A549 (cell line): ENCODE data around the gene CDX1. TPM values are rescaled to one million over a fixed set of nuclear protein-coding genes. Genes with fewer than 3 reads are reported as not detected.

Experiments
- ATAC-seq, 2 experiments: fragments of 200-7000 bp in 1 of 2; fragments of >200 bp in 1 of 2; cut with Nextera tagmentation in 1 of 2; cut with Tn5 transposase in 1 of 2; 3 replicates each; pipeline versions ENCODE4 v1.8.0 to v1.9.1; 2018 to 2020; ENCODE audit warnings: mild to moderate bottlenecking in 1 of 2, moderate library complexity in 1 of 2
- CTCF ChIA-PET: fragments of 300-600 bp; sonication (Branson Sonifier 250); formaldehyde crosslinking; extraction: SDS; loops from one replicate; lab custom pipeline; 2021; ENCODE audit warnings: antibody characterized with exemption, inconsistent platforms; lab: Yijun Ruan, JAX
- POLR2A ChIA-PET: fragments of 350-600 bp; formaldehyde crosslinking; extraction: SDS; loops from one replicate; lab custom pipeline; 2021; ENCODE audit warnings: antibody characterized with exemption, inconsistent platforms; lab: Yijun Ruan, JAX
- DNase-seq, 2 experiments: peaks; one replicate each; pipeline versions ENCODE4 v3.0.0 to v3.0.0-alpha.2; 2011 to 2016; ENCODE audit warnings: low read depth in 1 of 2, low spot score in 1 of 2
- FAIRE-seq: peaks from 2 replicates; lab custom pipeline; 2011; peaks lifted over from hg19 to GRCh38; lab: Jason Lieb, UNC
- H3K27ac ChIP-seq, 2 experiments: fragments of >200 bp; sonication (Bioruptor Twin); formaldehyde crosslinking; 3 replicates each; pipeline ENCODE4 v1.5.1; 2016 to 2017
- H3K4me1 ChIP-seq: fragments of >200 bp; sonication (Bioruptor Twin); formaldehyde crosslinking; 3 replicates; pipeline ENCODE4 v1.6.1; 2016
- H3K4me2 ChIP-seq: fragments of >200 bp; sonication (Bioruptor Twin); formaldehyde crosslinking; 3 replicates; pipeline ENCODE4 v1.6.1; 2016
- H3K4me3 ChIP-seq: fragments of >200 bp; sonication (Bioruptor Twin); formaldehyde crosslinking; 3 replicates; pipeline ENCODE4 v1.5.1; 2016
- H3K9me3 ChIP-seq: fragments of >200 bp; sonication (Bioruptor Twin); formaldehyde crosslinking; 3 replicates; pipeline ENCODE4 v1.6.1; 2016
- CBX8 ChIP-seq: fragments of 200-600 bp; sonication (generic); IDR thresholded peaks from 2 replicates; pipeline ENCODE4 v1.6.1; 2016
- EHF ChIP-seq: fragments of 250-450 bp; sonication (Bioruptor Pico); IDR thresholded peaks from 2 replicates; pipeline ENCODE4 v1.5.0; 2020; ENCODE audit warnings: mild to moderate bottlenecking
- EHMT2 ChIP-seq: fragments of 200-600 bp; sonication (generic); IDR thresholded peaks from 2 replicates; pipeline ENCODE4 v1.6.1; 2016; ENCODE audit warnings: antibody characterized with exemption, low read depth, mild to moderate bottlenecking, moderate library complexity
- FOSL2 ChIP-seq, 2 experiments: fragments of 450-650 bp in 1 of 2; fragments of >200 bp in 1 of 2; sonication (Bioruptor Twin) in 1 of 2; formaldehyde crosslinking; IDR thresholded peaks; 2 replicates each; pipeline versions ENCODE4 v1.5.0 to v1.6.1; 2016 to 2020; ENCODE audit warnings: mild to moderate bottlenecking in 1 of 2, moderate library complexity in 1 of 2
- FOXS1 ChIP-seq: fragments of 250-450 bp; sonication (Bioruptor Pico); IDR thresholded peaks from 2 replicates; pipeline ENCODE4 v1.5.0; 2020; ENCODE audit warnings: mild to moderate bottlenecking, moderate library complexity
- HOXA7 ChIP-seq: fragments of 250-450 bp; sonication (Bioruptor Pico); IDR thresholded peaks from 2 replicates; pipeline ENCODE4 v1.5.0; 2020; ENCODE audit warnings: mild to moderate bottlenecking, moderate library complexity
- HOXB13 ChIP-seq: fragments of 250-450 bp; sonication (Bioruptor Pico); IDR thresholded peaks from 2 replicates; pipeline ENCODE4 v1.5.0; 2020; ENCODE audit warnings: low read depth, mild to moderate bottlenecking, moderate library complexity
- HOXB5 ChIP-seq: fragments of 250-450 bp; sonication (Bioruptor Pico); IDR thresholded peaks from 2 replicates; pipeline ENCODE4 v1.5.0; 2020; ENCODE audit warnings: mild to moderate bottlenecking, moderate library complexity
- JUNB ChIP-seq: fragments of >200 bp; sonication (Bioruptor Twin); formaldehyde crosslinking; IDR thresholded peaks from 2 replicates; pipeline ENCODE4 v1.6.1; 2016
- KDM1A ChIP-seq: fragments of 200-600 bp; sonication (generic); IDR thresholded peaks from 2 replicates; pipeline ENCODE4 v1.6.1; 2016; ENCODE audit warnings: low read depth, mild to moderate bottlenecking
- NFE2L2 ChIP-seq: fragments of 150-350 bp; conservative IDR thresholded peaks from 2 replicates; pipeline ENCODE4 v1.6.1; 2014; ENCODE audit warnings: low read length
- NR3C1 ChIP-seq: fragments of >200 bp; sonication (Bioruptor Twin); formaldehyde crosslinking; IDR thresholded peaks from 3 replicates; pipeline ENCODE4 v1.6.1; 2017
- RAD21 ChIP-seq, 2 experiments: fragments of >200 bp in 1 of 2; sonication (Bioruptor Twin) in 1 of 2; formaldehyde crosslinking in 1 of 2; IDR thresholded peaks in 1 of 2; conservative IDR thresholded peaks in 1 of 2; 2 replicates in 1 of 2; 3 replicates in 1 of 2; pipeline ENCODE4 v1.6.1; 2012 to 2018; ENCODE audit warnings: inconsistent platforms in 1 of 2
- RARB ChIP-seq: fragments of 250-450 bp; sonication (Bioruptor Pico); IDR thresholded peaks from 2 replicates; pipeline ENCODE4 v1.8.0; 2021; ENCODE audit warnings: mild to moderate bottlenecking, moderate library complexity
- RNF2 ChIP-seq: fragments of 200-600 bp; sonication (generic); IDR thresholded peaks from 2 replicates; pipeline ENCODE4 v1.6.1; 2016; ENCODE audit warnings: low read depth, mild to moderate bottlenecking, antibody characterized with exemption, moderate library complexity, borderline replicate concordance
- TFCP2L1 ChIP-seq: fragments of 250-450 bp; sonication (Bioruptor Pico); IDR thresholded peaks from 2 replicates; pipeline ENCODE4 v1.5.0; 2021; ENCODE audit warnings: mild to moderate bottlenecking
- TP53 ChIP-seq: fragments of 250-450 bp; sonication (Bioruptor Pico); IDR thresholded peaks from 2 replicates; pipeline ENCODE4 v1.5.0; 2021; ENCODE audit warnings: mild to moderate bottlenecking, moderate library complexity
- WGBS: methylation state at CpG from one replicate; pipeline ENCODE4 v1.1.6; 2017; ENCODE audit errors: missing lambda C conversion rate; 5-methylcytosine and 5-hydroxymethylcytosine counted together
- polyA plus RNA-seq, 4 experiments: library from polyadenylated mRNA; depleted of rRNA in 3 of 4; stranded (reverse); fragments of >200 nt; fragmentation: RNase III in 1 of 4; extraction: RNeasy Plus Mini Kit Qiagen cat#74134 plus additional on column Dnase treatment in 1 of 4; gene quantifications; 2 replicates in 3 of 4; 3 replicates in 1 of 4; pipeline ENCODE4 v1.2.3, GENCODE V29; 2011 to 2017
- TF ChIP-seq, protein P1 (sequence below): fragments of >200 bp; sonication (Bioruptor Twin); formaldehyde crosslinking; IDR thresholded peaks from 3 replicates; pipeline ENCODE4 v1.6.1; 2016
- TF ChIP-seq, protein P2 (sequence below): IDR thresholded peaks from 2 replicates; pipeline ENCODE4 v1.6.1; 2012; ENCODE audit warnings: low read depth, borderline replicate concordance
- TF ChIP-seq, protein P3 (sequence below): fragments of >200 bp; sonication (Bioruptor Twin); formaldehyde crosslinking; IDR thresholded peaks from 2 replicates; pipeline ENCODE4 v1.6.1; 2016
- TF ChIP-seq, protein P4 (sequence below): fragments of >200 bp; sonication (Bioruptor Twin); formaldehyde crosslinking; IDR thresholded peaks from 3 replicates; pipeline ENCODE4 v1.5.1; 2016
- TF ChIP-seq, protein P5 (sequence below): IDR thresholded peaks from 2 replicates; pipeline ENCODE4 v1.6.1; 2012

The CDX1 gene
- polyA plus RNA-seq, 2 of the 4 experiments (the other 2 are of a cell fraction), result not detected

DNA sequence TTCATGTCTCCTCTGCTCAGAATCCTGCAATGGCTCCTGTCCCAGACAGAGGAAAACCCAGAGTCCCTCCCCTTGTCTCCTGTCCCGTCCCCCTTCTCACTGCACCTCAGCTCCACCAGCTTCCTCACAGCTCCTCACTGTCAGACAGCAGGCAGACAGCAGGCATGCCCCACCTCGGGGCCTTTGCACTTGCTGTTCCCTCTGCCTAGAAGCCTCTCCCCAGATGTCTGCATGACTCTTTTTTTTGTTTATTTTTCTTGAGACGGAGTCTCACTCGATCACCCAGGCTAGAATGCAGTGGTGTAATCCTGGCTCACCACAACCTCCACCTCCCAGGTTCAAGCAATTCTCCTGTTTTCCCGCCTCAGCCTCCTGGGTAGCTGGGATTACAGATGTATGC is 14.4 kb downstream of the CDX1 start:
- Histone ChIP-seq H3K4me3 (no peak overlapping the region), H3K9me3 (no peaks in the 10 kb centered on the region), H3K27ac (no peak overlapping the region), H3K4me2 (no peak overlapping the region), H3K4me1 (no peaks in the 10 kb centered on the region)
- no peak for TF ChIP-seq RNF2
- TF ChIP-seq HOXB5 (CRISPR knock-in tag), result no peak
- TF ChIP-seq HOXA7, result no peak
- TF ChIP-seq, protein P1, sequence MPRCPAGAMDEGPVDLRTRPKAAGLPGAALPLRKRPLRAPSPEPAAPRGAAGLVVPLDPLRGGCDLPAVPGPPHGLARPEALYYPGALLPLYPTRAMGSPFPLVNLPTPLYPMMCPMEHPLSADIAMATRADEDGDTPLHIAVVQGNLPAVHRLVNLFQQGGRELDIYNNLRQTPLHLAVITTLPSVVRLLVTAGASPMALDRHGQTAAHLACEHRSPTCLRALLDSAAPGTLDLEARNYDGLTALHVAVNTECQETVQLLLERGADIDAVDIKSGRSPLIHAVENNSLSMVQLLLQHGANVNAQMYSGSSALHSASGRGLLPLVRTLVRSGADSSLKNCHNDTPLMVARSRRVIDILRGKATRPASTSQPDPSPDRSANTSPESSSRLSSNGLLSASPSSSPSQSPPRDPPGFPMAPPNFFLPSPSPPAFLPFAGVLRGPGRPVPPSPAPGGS, result no peak
- TF ChIP-seq RARB (CRISPR knock-in tag), result no peak
- TF ChIP-seq TFCP2L1 (CRISPR knock-in tag), result no peak
- TF ChIP-seq FOSL2 (IDR thresholded peaks at IDR 0.05), result no peak
- no peak for TF ChIP-seq FOSL2 (CRISPR knock-in tag; IDR thresholded peaks at IDR 0.05)
- TF ChIP-seq EHMT2, result no peak
- no peak for TF ChIP-seq NFE2L2
- no peak for TF ChIP-seq CBX8
- TF ChIP-seq RAD21 (conservative IDR thresholded peaks at IDR 0.05 in 1 of 2, IDR thresholded peaks at IDR 0.05 in 1 of 2), result no peak
- TF ChIP-seq TP53, result no peak
- TF ChIP-seq, protein P2, sequence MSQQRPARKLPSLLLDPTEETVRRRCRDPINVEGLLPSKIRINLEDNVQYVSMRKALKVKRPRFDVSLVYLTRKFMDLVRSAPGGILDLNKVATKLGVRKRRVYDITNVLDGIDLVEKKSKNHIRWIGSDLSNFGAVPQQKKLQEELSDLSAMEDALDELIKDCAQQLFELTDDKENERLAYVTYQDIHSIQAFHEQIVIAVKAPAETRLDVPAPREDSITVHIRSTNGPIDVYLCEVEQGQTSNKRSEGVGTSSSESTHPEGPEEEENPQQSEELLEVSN, result no peak
- TF ChIP-seq KDM1A, result no peak
- no peak for TF ChIP-seq HOXB13 (CRISPR knock-in tag)
- TF ChIP-seq EHF (CRISPR knock-in tag), result no peak
- TF ChIP-seq FOXS1, result no peak
- no peak for TF ChIP-seq NR3C1
- TF ChIP-seq, protein P3, sequence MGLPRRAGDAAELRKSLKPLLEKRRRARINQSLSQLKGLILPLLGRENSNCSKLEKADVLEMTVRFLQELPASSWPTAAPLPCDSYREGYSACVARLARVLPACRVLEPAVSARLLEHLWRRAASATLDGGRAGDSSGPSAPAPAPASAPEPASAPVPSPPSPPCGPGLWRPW, result no peak
- POLR2A ChIA-PET, result no interaction called here
- WGBS, result 58% methylated on average over 5 of the region's 5 CpGs
- no peak for DNase-seq
- FAIRE-seq, result no peak
- no peak for ATAC-seq
- CTCF ChIA-PET, result interaction anchor here (0.8 to 3.4 kb wide), 7 partner anchors 12 to 59 kb away, joined by 3 to 11 read pairs (median 3); no protein-coding TSS in a partner anchor

DNA sequence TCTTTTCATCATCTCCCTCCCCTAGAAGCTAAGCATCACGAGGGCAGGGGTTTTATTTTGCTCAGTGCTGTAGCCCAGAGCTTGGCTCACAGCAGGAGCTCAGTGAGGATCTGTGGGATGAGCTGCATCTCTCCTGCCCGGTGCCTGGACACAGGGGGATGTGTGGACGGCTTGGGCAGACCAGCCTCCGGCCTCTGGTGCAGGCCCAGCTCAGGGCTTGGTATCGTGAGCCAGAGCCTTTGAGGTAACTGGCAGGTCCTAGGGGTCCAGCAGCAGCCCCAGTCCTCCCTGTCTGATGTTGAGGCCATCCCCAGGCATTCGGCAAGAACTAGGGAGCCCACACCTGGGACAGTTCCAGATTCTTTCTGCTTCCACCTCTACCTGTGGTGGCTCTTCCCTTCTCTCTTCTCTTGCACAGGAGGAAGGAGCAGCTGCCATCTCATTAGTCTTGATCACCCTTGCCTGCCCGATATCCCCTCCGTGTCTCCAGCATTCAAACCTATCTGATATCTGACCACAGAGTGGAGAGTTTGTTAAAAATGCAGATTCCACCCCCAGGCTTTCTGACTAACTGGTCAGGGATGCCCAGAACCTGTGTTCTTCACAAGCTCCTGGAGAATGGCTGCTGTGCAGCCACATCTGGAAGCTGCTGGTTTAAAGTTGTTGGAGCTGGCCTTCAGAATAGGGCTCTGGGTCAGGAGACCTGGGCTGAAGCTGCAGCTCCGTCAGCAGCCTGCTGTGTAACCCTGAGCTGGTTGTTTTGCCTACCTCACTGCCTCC is 15.4 kb downstream of the CDX1 start:
- Histone ChIP-seq H3K4me1 (no peaks in the 10 kb centered on the region), H3K9me3 (no peaks in the 10 kb centered on the region), H3K4me3 (no peak overlapping the region), H3K4me2 (no peak overlapping the region), H3K27ac (no peak overlapping the region)
- ATAC-seq, result peak in 1 of 2 experiments; percentile 19; a peak in 1 of 6 replicates
- TF ChIP-seq EHF (CRISPR knock-in tag) (no peak), TP53 (no peak), NFE2L2 (no peak), JUNB (no peak)
- TF ChIP-seq, protein P4, sequence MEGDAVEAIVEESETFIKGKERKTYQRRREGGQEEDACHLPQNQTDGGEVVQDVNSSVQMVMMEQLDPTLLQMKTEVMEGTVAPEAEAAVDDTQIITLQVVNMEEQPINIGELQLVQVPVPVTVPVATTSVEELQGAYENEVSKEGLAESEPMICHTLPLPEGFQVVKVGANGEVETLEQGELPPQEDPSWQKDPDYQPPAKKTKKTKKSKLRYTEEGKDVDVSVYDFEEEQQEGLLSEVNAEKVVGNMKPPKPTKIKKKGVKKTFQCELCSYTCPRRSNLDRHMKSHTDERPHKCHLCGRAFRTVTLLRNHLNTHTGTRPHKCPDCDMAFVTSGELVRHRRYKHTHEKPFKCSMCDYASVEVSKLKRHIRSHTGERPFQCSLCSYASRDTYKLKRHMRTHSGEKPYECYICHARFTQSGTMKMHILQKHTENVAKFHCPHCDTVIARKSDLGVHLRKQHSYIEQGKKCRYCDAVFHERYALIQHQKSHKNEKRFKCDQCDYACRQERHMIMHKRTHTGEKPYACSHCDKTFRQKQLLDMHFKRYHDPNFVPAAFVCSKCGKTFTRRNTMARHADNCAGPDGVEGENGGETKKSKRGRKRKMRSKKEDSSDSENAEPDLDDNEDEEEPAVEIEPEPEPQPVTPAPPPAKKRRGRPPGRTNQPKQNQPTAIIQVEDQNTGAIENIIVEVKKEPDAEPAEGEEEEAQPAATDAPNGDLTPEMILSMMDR, result no peak
- TF ChIP-seq, protein P5, sequence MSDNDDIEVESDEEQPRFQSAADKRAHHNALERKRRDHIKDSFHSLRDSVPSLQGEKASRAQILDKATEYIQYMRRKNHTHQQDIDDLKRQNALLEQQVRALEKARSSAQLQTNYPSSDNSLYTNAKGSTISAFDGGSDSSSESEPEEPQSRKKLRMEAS, result no peak
- CTCF ChIA-PET, result interaction anchor here (0.8 to 3.4 kb wide), 7 partner anchors 11 to 58 kb away, joined by 3 to 11 read pairs (median 4); no protein-coding TSS in a partner anchor
- no peak for FAIRE-seq
- DNase-seq, result no peak
- POLR2A ChIA-PET, result no interaction called here
- WGBS, result 78% methylated on average over 8 of the region's 9 CpGs
